GM23248 (cell line): Measurements from ENCODE around the gene SLIT3.

Source experiments
- EZH2 ChIP-seq: fragments of 200-600 bp; sonication (generic); IDR thresholded peaks from 2 replicates; pipeline ENCODE4 v1.6.1; 2018; ENCODE audit warnings: antibody characterized with exemption, mild to moderate bottlenecking; ENCODE audit not compliant: insufficient read depth, poor library complexity, severe bottlenecking
- EZH2phosphoT487 ChIP-seq: fragments of 200-600 bp; sonication (generic); IDR thresholded peaks from 2 replicates; pipeline ENCODE4 v1.6.1; 2018; ENCODE audit warnings: antibody characterized with exemption, moderate library complexity, mild to moderate bottlenecking, low read depth; ENCODE audit not compliant: insufficient read depth

DNA sequence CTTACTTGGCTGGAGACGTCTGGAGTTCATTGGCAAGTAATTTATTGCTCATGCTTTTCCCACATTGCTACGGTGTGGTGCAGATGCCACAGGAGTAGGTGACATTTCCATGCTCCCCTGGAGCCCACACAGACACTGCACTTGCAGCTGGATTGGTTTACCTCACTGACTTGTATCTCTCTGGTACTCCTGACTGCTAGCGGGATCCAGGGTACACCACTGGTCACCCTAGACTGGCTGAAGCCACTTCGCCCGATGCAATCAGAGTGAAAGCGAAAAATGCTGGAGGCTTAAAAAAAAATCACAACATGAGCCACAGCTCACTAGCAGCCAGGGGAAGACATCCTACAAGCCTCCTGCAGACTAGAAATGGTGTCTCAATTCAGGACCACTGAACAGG is 32.6 kb upstream of the SLIT3 start:
- no peak for TF ChIP-seq EZH2
- no peak for TF ChIP-seq EZH2phosphoT487
